ENCODE measurements around the gene SNF8.

The SNF8 gene

GRCh38 chr17:48883171-48883570 is 61.5 kb downstream of the SNF8 start:
- DNase-seq: no peak

GRCh38 chr17:48882272-48882671 is 62.4 kb downstream of the SNF8 start:
- no peak for DNase-seq

Measured in NCI-H226 (cell line).